Neuron (in vitro differentiated cells): ENCODE data around the gene ABHD8.
"Not testable (repeated sequence)": the region's sequence is repeated elsewhere in the genome, so short reads cannot be mapped to it uniquely, and the experiment has no call there.

Source experiments
- H2AFZ ChIP-seq: one replicate; pipeline ENCODE4 v1.6.1; 2013; ENCODE audit warnings: low read depth, mild to moderate bottlenecking, inconsistent platforms, low read length, moderate library complexity
- H3K27me3 ChIP-seq: one replicate; pipeline ENCODE4 v1.6.1; 2013; ENCODE audit warnings: low read length; ENCODE audit not compliant: insufficient read depth
- H3K36me3 ChIP-seq: one replicate; pipeline ENCODE4 v1.6.1; 2013; ENCODE audit warnings: low read length; ENCODE audit not compliant: insufficient read depth
- H3K4me1 ChIP-seq: one replicate; pipeline ENCODE4 v1.6.1; 2013; ENCODE audit warnings: low read length; ENCODE audit not compliant: insufficient read depth
- H3K4me3 ChIP-seq: 2 replicates; pipeline ENCODE4 v1.5.1; 2013; ENCODE audit warnings: mild to moderate bottlenecking, low read length, moderate library complexity
- H3K9me3 ChIP-seq: one replicate; pipeline ENCODE4 v1.6.1; 2013; ENCODE audit warnings: low read length

ABHD8 gene

DNA sequence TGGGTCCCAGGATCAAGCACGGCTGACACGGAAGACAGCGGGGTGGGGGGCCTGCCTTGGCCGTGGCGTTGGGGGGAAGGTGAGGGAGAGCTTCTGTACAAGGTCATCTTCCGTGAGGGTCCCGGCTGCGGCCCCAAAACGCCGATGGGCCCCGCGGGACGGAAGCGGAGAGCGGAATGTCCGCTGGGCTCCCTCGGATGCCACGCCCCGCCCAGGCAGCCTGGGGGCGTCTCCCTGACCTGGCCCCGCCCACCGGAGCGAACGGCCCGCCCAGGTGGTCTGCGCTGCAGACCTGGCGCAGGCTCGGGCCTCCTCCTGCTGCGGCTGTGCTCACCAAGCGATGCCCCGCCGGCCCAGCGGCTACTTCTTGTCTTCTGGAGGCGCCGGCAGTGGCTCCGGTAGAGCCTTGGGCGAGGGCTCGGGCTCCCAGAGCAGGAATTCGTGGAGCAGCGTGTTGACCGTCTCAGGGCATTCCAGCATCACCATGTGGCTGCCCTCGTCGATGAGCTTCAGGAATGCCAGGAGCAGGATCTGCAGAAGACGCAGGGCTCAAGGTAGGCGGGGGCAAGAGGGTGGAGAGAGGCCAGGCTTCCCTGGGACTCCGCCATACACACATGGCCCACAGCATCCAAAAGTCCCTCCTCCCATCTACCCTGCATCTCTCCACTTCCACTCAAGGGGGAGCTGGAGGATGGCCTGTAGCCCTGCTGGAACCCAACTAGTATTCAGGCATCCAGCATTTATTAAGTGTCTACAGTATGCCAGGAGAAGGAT, 10.7 kb downstream of the ABHD8 start:
- peaks cover 5% of the 10 kb centered on the region for H3K9me3 ChIP-seq
- H3K27me3 ChIP-seq, result no peaks in the 10 kb centered on the region
- peaks cover 3% of the 10 kb centered on the region for H3K36me3 ChIP-seq
- H3K4me3 ChIP-seq, result peak overlapping the region; percentile 43
- no peaks in the 10 kb centered on the region for H3K4me1 ChIP-seq
- no peak overlapping the region for H2AFZ ChIP-seq

DNA sequence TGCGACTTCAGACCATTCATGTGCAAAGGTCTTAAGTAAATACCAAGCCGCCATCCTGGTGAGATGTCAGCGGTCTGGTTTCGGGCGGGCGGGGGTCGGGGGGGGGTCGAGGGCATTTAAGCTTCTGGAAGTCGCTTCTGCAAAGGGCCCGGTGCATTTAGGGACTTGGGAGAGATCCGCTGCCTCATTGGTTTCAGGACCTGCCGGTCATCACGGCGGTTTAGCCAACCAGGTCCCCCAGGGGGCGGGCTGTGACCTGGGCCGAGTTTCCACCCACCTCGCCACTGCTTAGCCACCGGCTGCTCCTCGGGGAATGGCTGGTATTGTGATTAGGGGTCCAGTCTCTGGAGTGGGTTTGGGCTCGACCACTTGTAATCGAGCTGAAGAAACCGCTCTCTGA, 13.7 kb downstream of the ABHD8 start:
- no peaks in the 10 kb centered on the region for H3K4me1 ChIP-seq
- peaks cover 7% of the 10 kb centered on the region for H3K9me3 ChIP-seq
- H3K4me3 ChIP-seq, result no peak overlapping the region

DNA sequence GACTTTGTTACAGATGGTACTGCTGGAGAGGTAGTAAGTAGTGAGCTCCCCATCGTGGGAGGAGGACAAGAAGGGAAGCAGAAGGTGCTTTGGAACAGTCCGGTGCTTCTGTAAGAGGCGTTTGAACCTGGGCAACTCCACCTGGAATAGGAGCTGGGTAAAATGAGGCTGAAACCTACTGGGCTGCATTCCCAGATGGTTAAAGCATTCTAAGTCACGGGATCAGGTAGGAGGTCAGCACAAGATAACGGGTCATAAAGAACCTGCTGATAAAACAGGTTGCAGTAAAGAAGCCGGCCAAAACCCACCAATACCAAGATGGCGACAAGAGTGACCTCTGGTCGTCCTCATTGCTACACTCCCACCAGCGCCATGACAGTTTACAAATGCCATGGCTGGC, 16.5 kb downstream of the ABHD8 start:
- no peaks in the 10 kb centered on the region for H3K36me3 ChIP-seq
- no peaks in the 10 kb centered on the region for H3K4me1 ChIP-seq
- peaks cover 4% of the 10 kb centered on the region for H3K9me3 ChIP-seq
- no peak overlapping the region for H2AFZ ChIP-seq
- H3K4me3 ChIP-seq, result no peak overlapping the region
- H3K27me3 ChIP-seq, result no peaks in the 10 kb centered on the region

More for the DNA sequence above, 13.7 kb downstream of the ABHD8 start:
- no peak overlapping the region for H2AFZ ChIP-seq
- no peaks in the 10 kb centered on the region for H3K27me3 ChIP-seq
- H3K36me3 ChIP-seq, result no peaks in the 10 kb centered on the region

DNA sequence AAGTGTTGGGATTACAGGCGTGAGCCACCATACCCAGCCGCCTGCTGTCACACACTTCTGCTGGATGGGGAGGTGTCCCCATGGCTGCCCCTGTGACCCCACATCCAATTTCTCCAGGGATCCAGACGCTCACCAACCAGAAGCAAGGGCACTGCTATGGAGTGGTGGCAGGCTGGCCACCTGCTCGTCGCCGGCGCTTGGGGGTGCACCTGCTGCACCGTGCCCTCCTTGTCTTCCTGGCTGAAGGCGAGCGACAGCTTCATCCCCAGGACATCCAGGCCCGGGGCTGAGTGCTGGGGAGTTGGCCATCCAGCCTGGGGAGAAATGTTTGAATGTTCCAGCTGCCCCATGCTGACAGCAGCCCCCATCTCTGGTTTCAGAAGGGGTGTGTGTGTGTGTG, 17.0 kb downstream of the ABHD8 start:
- H3K9me3 ChIP-seq, result peaks cover 4% of the 10 kb centered on the region
- no peaks in the 10 kb centered on the region for H3K36me3 ChIP-seq
- H3K4me1 ChIP-seq, result no peaks in the 10 kb centered on the region
- no peak overlapping the region for H2AFZ ChIP-seq
- no peaks in the 10 kb centered on the region for H3K27me3 ChIP-seq
- H3K4me3 ChIP-seq, result no peak overlapping the region

DNA sequence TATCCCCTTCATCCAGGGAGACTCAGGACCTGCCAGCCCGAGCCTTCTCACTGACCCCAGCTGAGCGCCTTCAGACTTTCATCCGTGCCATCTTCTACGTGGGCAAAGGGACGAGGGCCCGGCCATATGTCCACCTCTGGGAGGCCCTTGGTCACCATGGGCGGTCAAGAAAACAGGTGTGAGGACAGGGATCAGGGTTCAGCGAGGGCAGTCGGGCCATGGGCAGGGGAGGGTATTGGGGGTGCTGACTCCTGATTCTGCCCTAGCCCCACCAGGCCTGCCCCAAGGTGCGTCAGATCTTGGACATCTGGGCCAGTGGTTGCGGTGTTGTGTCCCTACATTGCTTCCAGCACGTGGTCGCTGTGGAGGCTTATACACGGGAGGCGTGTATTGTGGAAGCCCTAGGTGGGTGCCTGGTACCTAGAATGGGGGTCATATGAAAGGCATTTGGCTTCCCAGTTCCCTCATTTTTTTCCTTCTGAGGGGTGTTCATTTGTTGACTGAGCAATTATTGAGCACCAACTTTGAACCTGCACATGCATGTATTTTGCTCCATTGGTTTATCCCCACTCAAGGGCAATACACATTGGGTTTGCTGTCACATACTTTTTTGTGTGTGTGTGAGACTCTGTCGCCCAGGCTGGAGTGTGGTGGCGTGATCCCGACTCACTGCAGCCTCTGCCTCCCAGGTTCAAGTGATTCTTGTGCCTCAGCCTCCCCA, 17.6 kb downstream of the ABHD8 start:
- no peaks in the 10 kb centered on the region for H3K36me3 ChIP-seq
- H2AFZ ChIP-seq, result no peak overlapping the region
- H3K4me3 ChIP-seq, result no peak overlapping the region
- no peaks in the 10 kb centered on the region for H3K27me3 ChIP-seq
- H3K9me3 ChIP-seq, result peaks cover 4% of the 10 kb centered on the region
- H3K4me1 ChIP-seq, result no peaks in the 10 kb centered on the region

DNA sequence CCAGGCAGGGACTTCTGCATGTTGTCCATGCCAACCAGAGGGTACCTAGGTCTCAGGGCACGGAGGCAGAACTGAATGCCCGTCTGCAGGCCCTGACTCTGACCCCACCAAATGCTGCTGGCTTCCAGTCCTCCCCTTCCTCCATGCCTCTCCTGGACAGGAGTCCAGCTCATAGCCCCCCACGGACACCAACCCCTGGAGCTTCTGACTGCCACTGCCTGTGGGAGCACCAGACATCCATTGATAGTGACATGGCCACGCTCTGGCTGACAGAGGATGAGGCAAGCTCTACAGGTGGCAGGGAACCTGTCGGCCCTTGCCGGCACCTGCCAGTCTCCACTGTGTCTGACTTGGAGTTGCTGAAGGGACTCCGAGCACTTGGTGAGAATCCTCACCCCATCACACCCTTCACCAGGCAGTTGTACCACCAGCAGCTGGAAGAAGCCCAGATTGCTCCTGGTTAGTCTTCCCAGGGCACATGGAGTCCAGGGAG, 19.7 kb downstream of the ABHD8 start:
- Histone ChIP-seq H3K9me3 (peaks cover 4% of the 10 kb centered on the region), H2AFZ (no peak overlapping the region), H3K4me3 (no peak overlapping the region), H3K36me3 (no peaks in the 10 kb centered on the region), H3K4me1 (no peaks in the 10 kb centered on the region), H3K27me3 (no peaks in the 10 kb centered on the region)

DNA sequence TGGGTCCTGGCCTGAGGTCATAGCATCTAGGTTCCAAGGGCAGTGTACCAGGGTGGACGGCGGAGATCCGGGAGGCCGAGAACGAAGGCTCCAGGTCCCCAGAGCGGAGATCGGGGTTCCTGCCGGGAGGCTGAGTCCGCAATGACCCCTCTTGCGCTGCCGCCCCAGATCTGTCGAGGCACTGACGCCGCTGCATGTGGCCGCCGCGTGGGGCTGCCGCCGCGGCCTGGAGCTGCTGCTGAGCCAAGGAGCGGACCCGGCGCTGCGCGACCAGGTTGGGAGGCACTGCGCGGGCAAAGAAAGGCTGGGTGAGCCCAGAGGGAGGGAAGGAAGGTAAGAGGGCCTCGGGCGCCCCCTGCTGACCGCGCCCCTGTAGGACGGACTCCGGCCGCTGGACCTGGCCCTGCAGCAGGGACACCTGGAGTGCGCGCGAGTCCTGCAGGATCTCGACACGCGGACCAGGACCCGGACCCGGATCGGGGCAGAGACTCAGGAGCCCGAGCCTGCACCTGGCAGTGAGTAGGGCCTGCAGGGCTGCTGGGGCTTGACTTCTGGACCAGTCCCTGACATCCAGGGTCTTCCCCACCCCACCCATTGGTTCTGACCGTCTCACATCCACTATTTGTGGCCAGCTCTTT, 20.6 kb downstream of the ABHD8 start:
- no peaks in the 10 kb centered on the region for H3K4me1 ChIP-seq
- no peaks in the 10 kb centered on the region for H3K27me3 ChIP-seq
- H3K36me3 ChIP-seq, result no peaks in the 10 kb centered on the region
- no peak overlapping the region for H2AFZ ChIP-seq
- peaks cover 4% of the 10 kb centered on the region for H3K9me3 ChIP-seq
- H3K4me3 ChIP-seq, result peak overlapping the region; percentile 7

DNA sequence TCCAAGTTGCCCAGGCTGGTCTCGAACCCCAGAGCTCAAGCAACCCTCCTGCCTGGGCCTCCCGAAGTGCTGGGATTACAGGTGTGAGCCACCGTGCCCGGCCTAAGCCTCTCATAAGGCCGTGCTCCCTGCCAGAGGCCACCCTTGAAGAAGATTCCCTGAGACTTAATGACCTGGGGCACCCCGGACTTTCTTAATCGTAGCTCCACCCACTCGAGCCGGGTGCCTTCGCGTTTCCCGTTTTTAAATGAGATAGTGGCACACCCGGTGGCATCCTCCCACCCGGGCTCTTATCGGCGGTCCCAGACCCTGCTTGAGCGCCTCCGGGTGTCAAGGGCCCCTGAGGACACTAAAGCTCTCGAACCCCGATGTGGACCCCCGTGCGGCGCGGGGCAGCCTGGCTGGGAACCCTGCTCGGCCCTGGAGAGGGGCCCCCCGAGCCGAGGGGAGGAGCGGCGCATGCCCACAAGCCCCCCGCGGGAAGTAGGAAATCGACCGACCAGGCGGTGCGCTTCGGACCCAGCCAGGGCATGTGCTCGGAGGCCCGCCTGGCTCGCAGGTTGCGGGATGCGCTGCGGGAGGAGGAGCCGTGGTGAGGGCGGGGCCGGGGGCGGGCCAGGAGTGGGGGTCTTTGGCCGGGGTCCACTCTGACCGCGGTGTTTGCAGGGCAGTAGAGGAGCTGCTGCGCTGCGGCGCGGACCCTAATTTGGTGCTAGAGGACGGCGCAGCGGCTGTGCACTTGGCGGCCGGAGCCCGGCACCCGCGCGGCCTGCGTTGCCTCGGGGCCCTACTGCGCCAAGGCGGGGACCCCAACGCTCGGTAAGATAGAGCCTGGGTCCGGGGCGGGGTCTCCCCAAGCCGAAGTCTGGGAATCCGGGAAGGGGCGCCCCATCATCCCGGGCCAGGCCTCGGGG, 21.6 kb downstream of the ABHD8 start, which contains the start of gene ANKLE1:
Gene ANKLE1, plus strand, starts transcription at position 511 of the 914 bp plus-strand sequence. Its CDS starts 20 bp downstream, at position 531.
- H3K4me1 ChIP-seq, result no peaks in the 10 kb centered on the region
- peak within 1 kb of the TSS; percentile 7 for H3K4me3 ChIP-seq
- no peak within 1 kb of the TSS for H2AFZ ChIP-seq

DNA sequence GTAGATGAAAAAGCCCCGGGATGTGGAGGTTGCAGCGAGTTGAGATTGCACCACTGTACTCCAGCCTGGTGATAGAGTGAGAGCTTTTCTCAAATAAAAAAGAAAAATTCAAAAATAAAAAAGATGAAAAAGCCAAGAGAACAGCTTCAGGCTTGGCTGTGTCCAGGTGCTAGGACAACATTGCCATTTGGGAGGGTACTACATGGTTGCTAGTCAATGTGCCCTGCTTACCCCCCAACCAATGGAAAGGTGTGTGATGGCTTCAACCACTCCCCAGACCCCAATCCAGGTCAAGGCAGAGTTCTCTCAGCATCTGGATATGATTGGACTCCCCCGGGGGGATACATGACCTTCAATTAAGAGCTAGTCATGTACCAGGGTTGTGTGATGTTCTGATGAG, 23.8 kb downstream of the ABHD8 start:
- Histone ChIP-seq H3K36me3 (peaks cover 20% of the 10 kb centered on the region), H3K4me1 (no peaks in the 10 kb centered on the region), H2AFZ (no peak overlapping the region), H3K27me3 (no peaks in the 10 kb centered on the region), H3K4me3 (no peak overlapping the region), H3K9me3 (no peaks in the 10 kb centered on the region)

More for the DNA sequence above, 21.6 kb downstream of the ABHD8 start, which contains the start of gene ANKLE1:
- H3K36me3 ChIP-seq, result peaks cover 4% of the 10 kb centered on the region
- no peaks in the 10 kb centered on the region for H3K27me3 ChIP-seq
- peaks cover 4% of the 10 kb centered on the region for H3K9me3 ChIP-seq

DNA sequence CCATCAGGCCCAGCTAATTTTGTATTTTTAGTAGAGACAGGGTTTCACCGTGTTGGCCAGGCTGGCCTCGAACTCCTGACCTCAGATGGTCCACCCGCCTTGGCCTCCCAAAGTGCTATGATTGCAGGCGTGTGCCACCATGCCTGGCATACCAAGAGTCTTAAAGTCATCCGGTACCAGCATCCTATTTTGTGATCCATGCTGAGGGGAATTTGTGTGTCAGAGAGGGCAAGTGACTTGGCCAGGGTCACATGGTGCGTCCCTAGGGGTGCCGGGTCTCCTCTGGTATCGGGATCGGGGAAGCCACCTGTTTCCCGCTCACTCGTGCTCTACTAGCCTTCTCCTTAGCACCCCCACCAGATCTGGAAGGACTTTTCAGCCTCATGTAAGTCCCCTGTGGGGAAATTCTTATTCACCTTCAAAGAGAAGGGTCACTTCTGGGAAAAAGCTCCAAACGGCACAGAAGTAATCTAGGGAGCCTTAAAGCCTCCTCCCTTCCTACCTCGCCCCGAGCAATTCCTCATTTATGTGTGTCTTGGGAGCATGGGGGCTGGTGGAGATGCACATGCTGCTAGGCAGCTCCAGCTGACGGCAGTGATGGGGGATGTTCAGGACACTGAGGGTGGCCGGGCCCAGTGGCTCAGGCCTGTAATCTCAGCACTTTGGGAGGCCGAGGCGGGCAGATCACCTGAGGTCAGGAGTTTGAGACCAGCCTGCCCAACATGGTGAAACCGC, 27.6 kb downstream of the ABHD8 start:
- H3K4me1 ChIP-seq, result no peaks in the 10 kb centered on the region
- H3K36me3 ChIP-seq, result peaks cover 43% of the 10 kb centered on the region
- no peaks in the 10 kb centered on the region for H3K27me3 ChIP-seq

DNA sequence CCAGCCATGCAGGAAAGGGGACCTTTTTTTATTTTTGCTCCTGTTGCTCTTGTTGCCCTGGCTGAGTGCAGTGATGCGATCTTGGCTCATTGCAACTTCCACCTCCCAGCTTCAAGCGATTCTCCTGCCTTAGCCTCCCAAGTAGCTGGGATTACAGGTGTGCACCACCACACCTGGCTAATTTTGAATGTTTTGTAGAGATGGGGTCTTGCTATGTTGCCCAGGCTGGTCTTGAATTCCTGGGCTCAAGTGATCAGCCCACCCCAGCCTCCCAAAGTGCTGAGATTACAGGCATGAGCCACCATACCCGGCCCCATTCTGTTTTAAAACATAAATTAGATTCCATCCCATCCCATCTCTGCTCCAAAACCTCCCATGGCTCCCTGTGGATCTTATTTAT, 28.3 kb downstream of the ABHD8 start:
- H3K4me1 ChIP-seq, H3K4me3 ChIP-seq: not testable (repeated sequence)
- H3K36me3 ChIP-seq, result peaks cover 47% of the 10 kb centered on the region

More for the DNA sequence above, 27.6 kb downstream of the ABHD8 start:
- Histone ChIP-seq H2AFZ (no peak overlapping the region), H3K9me3 (no peaks in the 10 kb centered on the region), H3K4me3 (no peak overlapping the region)

DNA sequence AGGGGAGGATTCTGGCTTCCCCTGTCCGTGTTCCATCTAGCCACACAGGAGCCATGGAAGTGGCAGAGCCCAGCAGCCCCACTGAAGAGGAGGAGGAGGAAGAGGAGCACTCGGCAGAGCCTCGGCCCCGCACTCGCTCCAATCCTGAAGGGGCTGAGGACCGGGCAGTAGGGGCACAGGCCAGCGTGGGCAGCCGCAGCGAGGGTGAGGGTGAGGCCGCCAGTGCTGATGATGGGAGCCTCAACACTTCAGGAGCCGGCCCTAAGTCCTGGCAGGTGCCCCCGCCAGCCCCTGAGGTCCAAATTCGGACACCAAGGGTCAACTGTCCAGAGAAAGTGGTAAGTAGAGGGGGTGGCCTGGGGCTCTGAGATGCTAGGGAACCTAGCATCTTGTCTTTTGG, 34.5 kb downstream of the ABHD8 start:
- H3K27me3 ChIP-seq, result no peaks in the 10 kb centered on the region
- H3K4me1 ChIP-seq, result peaks cover 6% of the 10 kb centered on the region
- H3K4me3 ChIP-seq, result no peak overlapping the region
- no peaks in the 10 kb centered on the region for H3K9me3 ChIP-seq
- H2AFZ ChIP-seq, result no peak overlapping the region
- peaks cover 26% of the 10 kb centered on the region for H3K36me3 ChIP-seq

More for the DNA sequence above, 28.3 kb downstream of the ABHD8 start:
- H3K27me3 ChIP-seq, H3K9me3 ChIP-seq, H2AFZ ChIP-seq: not testable (repeated sequence)
